Colonic mucosa (tissue), 4 donors: ENCODE data around the gene EFCAB6. TPM values are rescaled to one million over a fixed set of nuclear protein-coding genes. Genes with fewer than 3 reads are reported as not detected.

Experiments
- DNase-seq: peaks from one replicate; pipeline ENCODE4 v3.0.0-alpha.2; 2020
- H3K27ac ChIP-seq: fragments of 200-600 bp; one replicate; pipeline ENCODE4 v1.8.0; 2021
- H3K27me3 ChIP-seq: fragments of 200-600 bp; one replicate; pipeline ENCODE4 v1.8.0; 2021
- H3K36me3 ChIP-seq: fragments of 200-600 bp; one replicate; pipeline ENCODE4 v1.8.0; 2021
- H3K4me1 ChIP-seq: fragments of 200-600 bp; one replicate; pipeline ENCODE4 v1.8.0; 2021; ENCODE audit warnings: mild to moderate bottlenecking
- H3K4me3 ChIP-seq: fragments of 200-600 bp; one replicate; pipeline ENCODE4 v1.8.0; 2021
- H3K9ac ChIP-seq, 2 donors: one replicate each; pipeline ENCODE4 v1.7.0; 2013; ENCODE audit warnings: control low read depth in 2 of 2, low read depth in 2 of 2, low read length in 2 of 2
- H3K9me3 ChIP-seq: fragments of 200-600 bp; one replicate; pipeline ENCODE4 v1.8.0; 2021
- CTCF ChIP-seq: fragments of 200-600 bp; IDR thresholded peaks from one replicate; pipeline ENCODE4 v1.8.0; 2022; ENCODE audit warnings: antibody characterized with exemption, mild to moderate bottlenecking
- intact Hi-C: fragments of 100-400 bp; cut with DNase I; formaldehyde crosslinking; loops from one replicate; pipeline ENCODE4 v1.14.1; 2022
- total RNA-seq, 2 donors: library from RNA; stranded (reverse); fragmentation: NEBNext Ultra II Directional in 1 of 2; extraction: Animal tissue kit (Norgen Biotek cat#: 25700) in 1 of 2; gene quantifications; one replicate each; pipeline ENCODE4 v1.2.1, GENCODE V29; 2021
- donor health status: healthy.
- donor health status: DM: no; HTN: no; CAD: no.
- donor health status: DM: no; HTN: no; CAD: no.

EFCAB6 gene
- total RNA-seq, 2 donors from 2014 or later = 0.35 to 0.80 TPM

GRCh38 chr22:43827003-43827735, 15.1 kb upstream of the EFCAB6 start:
- H3K36me3 ChIP-seq = no peaks in the 10 kb centered on the region
- H3K4me1 ChIP-seq = no peaks in the 10 kb centered on the region
- no peaks in the 10 kb centered on the region for H3K27me3 ChIP-seq
- no peak overlapping the region for H3K4me3 ChIP-seq
- H3K9me3 ChIP-seq = no peaks in the 10 kb centered on the region
- no peak for DNase-seq
- no peak for TF ChIP-seq CTCF
- intact Hi-C loops = loop anchor here (5.0 to 10.0 kb wide), 2 partner anchors 118 to 440 kb away; no protein-coding TSS in a partner anchor
- H3K27ac ChIP-seq = no peak overlapping the region
- no peak overlapping the region for H3K9ac ChIP-seq

GRCh38 chr22:43826142-43827002, 14.3 kb upstream of the EFCAB6 start:
- TF ChIP-seq CTCF = no peak
- H3K36me3 ChIP-seq = no peaks in the 10 kb centered on the region
- no peak overlapping the region for H3K9ac ChIP-seq
- DNase-seq = no peak
- H3K4me1 ChIP-seq = no peaks in the 10 kb centered on the region
- H3K9me3 ChIP-seq = no peaks in the 10 kb centered on the region
- intact Hi-C loops = loop anchor here (5.0 to 10.0 kb wide), 2 partner anchors 118 to 439 kb away; no protein-coding TSS in a partner anchor
- H3K27ac ChIP-seq = no peak overlapping the region
- no peak overlapping the region for H3K4me3 ChIP-seq
- no peaks in the 10 kb centered on the region for H3K27me3 ChIP-seq

- Histone ChIP-seq H3K9me3 (no peaks in the 10 kb centered on the region), H3K27ac (no peak overlapping the region), H3K27me3 (no peaks in the 10 kb centered on the region), H3K4me1 (no peaks in the 10 kb centered on the region), H3K36me3 (no peaks in the 10 kb centered on the region), H3K4me3 (no peak overlapping the region), H3K9ac (no peak overlapping the region)
- no peak for TF ChIP-seq CTCF
- no peak for DNase-seq
- intact Hi-C loops = loop anchor here (5.0 to 10.0 kb wide), 2 partner anchors 119 to 438 kb away; no protein-coding TSS in a partner anchor
Observed at GRCh38 chr22:43825651-43826050, 13.5 kb upstream of the EFCAB6 start.

- no peak for TF ChIP-seq CTCF
Observed at GRCh38 chr22:43824724-43825420, 12.8 kb upstream of the EFCAB6 start.

More at GRCh38 chr22:43824724-43825420, 12.8 kb upstream of the EFCAB6 start:
- H3K36me3 ChIP-seq = no peaks in the 10 kb centered on the region
- intact Hi-C loops = loop anchor here (5.0 to 10.0 kb wide), 2 partner anchors 120 to 438 kb away; no protein-coding TSS in a partner anchor
- H3K27me3 ChIP-seq = no peaks in the 10 kb centered on the region
- no peaks in the 10 kb centered on the region for H3K9me3 ChIP-seq
- no peak overlapping the region for H3K27ac ChIP-seq
- no peaks in the 10 kb centered on the region for H3K4me1 ChIP-seq
- H3K4me3 ChIP-seq = no peak overlapping the region
- no peak for DNase-seq
- H3K9ac ChIP-seq = no peak overlapping the region
